Uterus (tissue), 2 donors: ENCODE measurements around the gene TOP3A.

ENCODE experiments used
- CTCF ChIP-seq, 4 experiments: fragments of 200-600 bp in 2 of 4; fragments of 450-650 bp in 2 of 4; sonication (generic) in 2 of 4; IDR thresholded peaks; one replicate each; pipeline ENCODE4 v1.5.1; 2016 to 2019; ENCODE audit warnings: antibody characterized with exemption in 4 of 4, mild to moderate bottlenecking in 2 of 4, moderate library complexity in 1 of 4
- POLR2A ChIP-seq, 2 donors: fragments of 450-650 bp; IDR thresholded peaks; one replicate each; pipeline ENCODE4 v1.6.1; 2016; ENCODE audit warnings: antibody characterized with exemption in 2 of 2, mild to moderate bottlenecking in 1 of 2, moderate library complexity in 1 of 2

DNA sequence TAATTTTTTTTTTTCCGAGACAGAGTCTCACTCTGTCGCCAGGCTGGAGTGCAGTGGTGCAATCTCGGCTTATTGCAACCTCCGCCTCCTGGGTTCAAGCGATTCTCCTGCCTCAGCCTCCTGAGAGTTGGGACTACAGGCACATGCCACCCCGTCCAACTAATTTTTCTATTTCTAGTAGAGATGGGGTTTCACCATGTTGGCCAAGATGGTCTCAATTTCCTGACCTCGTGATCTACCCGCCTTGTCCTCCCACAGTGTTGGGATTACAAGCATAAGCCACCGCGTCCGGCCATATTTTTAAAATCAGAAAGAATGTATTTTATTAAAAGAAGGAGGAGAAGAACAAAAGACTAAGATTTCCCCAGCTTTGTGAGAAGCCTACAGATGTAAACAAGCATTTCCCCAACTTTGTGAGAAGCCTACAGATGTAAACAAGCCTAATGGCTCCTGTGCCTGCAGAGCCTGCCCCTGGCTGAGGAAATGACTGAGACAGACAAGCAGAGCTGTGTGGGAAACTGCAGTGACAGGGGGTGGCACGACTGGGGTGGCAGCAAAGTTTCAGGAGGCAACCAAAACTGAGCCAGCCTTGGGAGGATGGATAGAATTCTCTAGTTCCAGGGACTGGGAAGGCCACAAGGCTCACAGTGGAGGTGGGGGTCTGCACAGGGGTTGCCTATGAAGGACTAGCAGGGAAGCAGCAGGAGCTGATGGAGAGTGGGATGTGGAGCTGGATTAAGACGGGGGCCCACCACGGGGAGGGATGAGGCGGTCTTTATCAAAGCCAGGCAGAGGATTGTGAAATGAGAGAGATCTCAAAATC, 22.9 kb downstream of the TOP3A start:
- TF ChIP-seq CTCF (IDR thresholded peaks at IDR 0.05) (no peak), POLR2A (IDR thresholded peaks at IDR 0.05) (no peak)
